ENCODE data around the gene AQP2.

Gene AQP2

DNA sequence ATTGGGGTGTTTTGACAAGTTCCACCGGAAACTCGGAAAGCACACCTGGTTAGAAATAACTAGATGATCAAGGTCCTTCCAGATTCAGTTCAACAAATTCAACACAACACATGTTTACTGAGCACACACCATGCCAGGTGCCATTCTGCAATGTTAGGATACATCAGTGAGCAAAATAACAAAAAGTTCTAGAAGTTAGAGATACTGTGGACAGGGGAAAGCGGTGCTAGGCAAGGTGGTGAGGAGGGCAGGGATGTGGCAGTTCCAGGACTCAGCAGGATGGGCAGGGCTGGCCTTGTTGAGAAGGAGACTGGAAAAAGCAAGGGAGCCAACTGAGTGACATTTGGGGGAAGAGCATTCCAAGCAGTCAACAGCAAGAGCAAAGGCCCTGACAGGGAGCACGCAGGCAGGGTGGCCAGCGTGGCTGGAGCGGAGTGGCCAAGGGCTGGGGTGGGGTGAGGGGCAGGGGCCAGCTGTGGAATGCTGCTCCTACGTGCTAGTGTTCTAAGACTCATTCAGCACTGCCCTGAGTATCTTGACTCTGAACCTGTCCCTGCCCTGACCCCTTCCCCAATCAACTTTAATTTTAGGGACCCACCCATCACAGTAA, 27.4 kb upstream of the AQP2 start:
- no peak for TF ChIP-seq KLF1 (tag by site-specific recombination; IDR thresholded peaks at IDR 0.05)
- TF ChIP-seq SCRT1 (tag by site-specific recombination; IDR thresholded peaks at IDR 0.05; ENCODE audit: borderline replicate concordance): no peak
- ChIA-PET CTCF (interaction anchor here (2.1 kb wide), 1 partner anchor 22 kb away, joined by 6 read pairs; no protein-coding TSS in a partner anchor), POLR2A (no interaction called here)
- Histone ChIP-seq H3K4me1 (ENCODE audit: control insufficient read depth, insufficient read depth, low read length) (no peaks in the 10 kb centered on the region), H3K36me3 (ENCODE audit: control insufficient read depth in 2 of 2, insufficient read depth in 1 of 2, low read length in 2 of 2) (no peaks in the 10 kb centered on the region), H3K4me3 (ENCODE audit: low read depth, low read length) (no peak overlapping the region), H3K9me3 (ENCODE audit: control insufficient read depth, insufficient read depth, low read depth, low read length) (no peaks in the 10 kb centered on the region), H3K27ac (ENCODE audit: extremely low read depth, low read depth, low read length) (no peak overlapping the region)

DNA sequence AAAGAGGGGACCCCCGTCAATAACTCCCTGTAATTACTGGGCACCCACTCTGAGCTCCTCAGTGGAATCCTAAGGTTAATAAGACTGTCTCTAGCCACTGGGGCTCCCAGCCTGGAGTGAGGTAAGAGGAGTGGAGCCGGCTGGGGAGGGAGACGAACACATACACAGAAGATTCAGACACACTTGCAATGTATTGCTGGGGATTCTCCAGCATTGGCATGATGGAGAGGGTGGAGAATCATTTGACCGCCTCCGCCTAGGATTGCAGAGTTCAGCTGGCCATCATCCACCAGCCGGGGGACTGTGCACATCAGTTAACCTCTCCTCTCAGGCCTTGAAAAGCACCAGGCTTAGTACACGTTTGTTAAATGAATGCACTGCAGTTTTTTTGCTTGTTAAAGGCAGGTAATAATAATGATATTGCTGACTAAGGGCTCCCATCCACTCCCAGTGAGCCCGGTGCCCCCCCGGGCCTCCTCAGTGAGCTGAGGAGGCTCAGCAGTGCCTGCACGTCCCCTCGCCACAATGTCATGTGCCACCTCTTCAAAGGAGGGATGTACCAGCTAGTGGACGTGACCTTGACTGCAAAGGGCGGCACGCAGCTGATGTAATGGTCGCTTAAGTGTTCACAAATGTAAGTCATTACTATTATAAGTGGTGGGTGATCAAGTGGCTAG, 26.5 kb upstream of the AQP2 start:
- Histone ChIP-seq H3K27ac (ENCODE audit: extremely low read depth, low read depth, low read length) (no peak overlapping the region), H3K4me3 (ENCODE audit: low read depth, low read length) (no peak overlapping the region), H3K36me3 (ENCODE audit: control insufficient read depth in 2 of 2, insufficient read depth in 1 of 2, low read length in 2 of 2) (no peaks in the 10 kb centered on the region), H3K4me1 (ENCODE audit: control insufficient read depth, insufficient read depth, low read length) (no peaks in the 10 kb centered on the region), H3K9me3 (ENCODE audit: control insufficient read depth, insufficient read depth, low read depth, low read length) (no peaks in the 10 kb centered on the region)
- CTCF ChIA-PET: interaction anchor here (1.6 to 2.1 kb wide), 2 partner anchors 22 to 43 kb away, joined by 6 read pairs; no protein-coding TSS in a partner anchor
- TF ChIP-seq GLI4 (tag by site-specific recombination; IDR thresholded peaks at IDR 0.05): no peak
- TF ChIP-seq HOXA7 (CRISPR knock-in tag; IDR thresholded peaks at IDR 0.05; ENCODE audit: borderline replicate concordance): no peak
- no peak for TF ChIP-seq KLF10 (tag by site-specific recombination; IDR thresholded peaks at IDR 0.05)
- no peak for TF ChIP-seq RBAK (tag by site-specific recombination; IDR thresholded peaks at IDR 0.05)
- no peak for TF ChIP-seq ZNF132 (tag by site-specific recombination; IDR thresholded peaks at IDR 0.05; ENCODE audit: borderline replicate concordance)
- TF ChIP-seq BCL11A (tag by site-specific recombination; IDR thresholded peaks at IDR 0.05; ENCODE audit: low read depth): no peak
- no peak for TF ChIP-seq ZNF157 (tag by site-specific recombination; IDR thresholded peaks at IDR 0.05)
- TF ChIP-seq, protein P1, sequence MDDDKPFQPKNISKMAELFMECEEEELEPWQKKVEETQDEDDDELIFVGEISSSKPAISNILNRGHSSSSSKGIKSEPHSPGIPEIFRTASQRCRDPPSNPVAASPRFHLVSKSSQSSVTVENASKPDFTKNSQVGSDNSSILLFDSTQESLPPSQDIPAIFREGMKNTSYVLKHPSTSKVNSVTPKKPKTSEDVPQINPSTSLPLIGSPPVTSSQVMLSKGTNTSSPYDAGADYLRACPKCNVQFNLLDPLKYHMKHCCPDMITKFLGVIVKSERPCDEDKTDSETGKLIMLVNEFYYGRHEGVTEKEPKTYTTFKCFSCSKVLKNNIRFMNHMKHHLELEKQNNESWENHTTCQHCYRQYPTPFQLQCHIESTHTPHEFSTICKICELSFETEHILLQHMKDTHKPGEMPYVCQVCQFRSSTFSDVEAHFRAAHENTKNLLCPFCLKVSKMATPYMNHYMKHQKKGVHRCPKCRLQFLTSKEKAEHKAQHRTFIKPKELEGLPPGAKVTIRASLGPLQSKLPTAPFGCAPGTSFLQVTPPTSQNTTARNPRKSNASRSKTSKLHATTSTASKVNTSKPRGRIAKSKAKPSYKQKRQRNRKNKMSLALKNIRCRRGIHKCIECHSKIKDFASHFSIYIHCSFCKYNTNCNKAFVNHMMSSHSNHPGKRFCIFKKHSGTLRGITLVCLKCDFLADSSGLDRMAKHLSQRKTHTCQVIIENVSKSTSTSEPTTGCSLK (tag by site-specific recombination; IDR thresholded peaks at IDR 0.05): no peak
- no peak for TF ChIP-seq ZFHX2 (tag by site-specific recombination; conservative IDR thresholded peaks at IDR 0.05)
- no peak for TF ChIP-seq ZNF558 (tag by site-specific recombination; IDR thresholded peaks at IDR 0.05)
- TF ChIP-seq, protein P2, sequence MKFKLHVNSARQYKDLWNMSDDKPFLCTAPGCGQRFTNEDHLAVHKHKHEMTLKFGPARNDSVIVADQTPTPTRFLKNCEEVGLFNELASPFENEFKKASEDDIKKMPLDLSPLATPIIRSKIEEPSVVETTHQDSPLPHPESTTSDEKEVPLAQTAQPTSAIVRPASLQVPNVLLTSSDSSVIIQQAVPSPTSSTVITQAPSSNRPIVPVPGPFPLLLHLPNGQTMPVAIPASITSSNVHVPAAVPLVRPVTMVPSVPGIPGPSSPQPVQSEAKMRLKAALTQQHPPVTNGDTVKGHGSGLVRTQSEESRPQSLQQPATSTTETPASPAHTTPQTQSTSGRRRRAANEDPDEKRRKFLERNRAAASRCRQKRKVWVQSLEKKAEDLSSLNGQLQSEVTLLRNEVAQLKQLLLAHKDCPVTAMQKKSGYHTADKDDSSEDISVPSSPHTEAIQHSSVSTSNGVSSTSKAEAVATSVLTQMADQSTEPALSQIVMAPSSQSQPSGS (tag by site-specific recombination; IDR thresholded peaks at IDR 0.05; ENCODE audit: low read depth): no peak
- TF ChIP-seq ZNF791 (tag by site-specific recombination; IDR thresholded peaks at IDR 0.05): no peak
- POLR2A ChIA-PET: no interaction called here

DNA sequence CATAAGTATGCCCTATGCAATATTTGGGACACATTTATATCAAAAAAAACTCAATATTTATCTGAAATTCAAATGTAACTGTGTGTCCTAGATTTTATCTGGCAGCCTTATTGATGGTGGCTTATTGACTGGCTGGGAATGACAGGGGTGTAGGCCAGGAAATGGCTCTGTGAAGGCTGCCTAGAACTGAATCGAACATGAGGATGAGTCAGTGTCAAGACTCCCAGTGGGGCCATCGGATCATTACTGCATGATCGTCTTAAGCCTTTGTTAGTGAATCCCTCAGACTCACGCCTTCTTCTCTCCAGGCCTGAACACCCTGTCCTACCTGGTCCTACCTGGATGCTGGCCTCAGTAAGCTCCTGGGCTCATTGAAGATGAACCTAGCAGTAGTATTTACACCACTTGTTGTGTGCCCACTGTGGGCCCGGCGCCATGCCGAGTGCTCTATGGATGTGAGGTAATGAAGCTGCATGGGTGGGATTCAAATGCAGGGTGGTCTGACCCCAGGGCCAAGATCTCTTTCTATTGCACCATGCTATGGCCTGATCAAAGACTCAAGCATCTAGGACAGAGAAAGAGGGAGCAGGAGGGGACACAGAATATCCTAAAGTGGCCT, 25.8 kb upstream of the AQP2 start:
- CTCF ChIA-PET: interaction anchor here (1.6 to 2.1 kb wide), 2 partner anchors 21 to 42 kb away, joined by 6 read pairs; no protein-coding TSS in a partner anchor
- H3K4me1 ChIP-seq (ENCODE audit: control insufficient read depth, insufficient read depth, low read length): no peaks in the 10 kb centered on the region
- H3K4me3 ChIP-seq (ENCODE audit: low read depth, low read length): no peak overlapping the region
- TF ChIP-seq, protein P3, sequence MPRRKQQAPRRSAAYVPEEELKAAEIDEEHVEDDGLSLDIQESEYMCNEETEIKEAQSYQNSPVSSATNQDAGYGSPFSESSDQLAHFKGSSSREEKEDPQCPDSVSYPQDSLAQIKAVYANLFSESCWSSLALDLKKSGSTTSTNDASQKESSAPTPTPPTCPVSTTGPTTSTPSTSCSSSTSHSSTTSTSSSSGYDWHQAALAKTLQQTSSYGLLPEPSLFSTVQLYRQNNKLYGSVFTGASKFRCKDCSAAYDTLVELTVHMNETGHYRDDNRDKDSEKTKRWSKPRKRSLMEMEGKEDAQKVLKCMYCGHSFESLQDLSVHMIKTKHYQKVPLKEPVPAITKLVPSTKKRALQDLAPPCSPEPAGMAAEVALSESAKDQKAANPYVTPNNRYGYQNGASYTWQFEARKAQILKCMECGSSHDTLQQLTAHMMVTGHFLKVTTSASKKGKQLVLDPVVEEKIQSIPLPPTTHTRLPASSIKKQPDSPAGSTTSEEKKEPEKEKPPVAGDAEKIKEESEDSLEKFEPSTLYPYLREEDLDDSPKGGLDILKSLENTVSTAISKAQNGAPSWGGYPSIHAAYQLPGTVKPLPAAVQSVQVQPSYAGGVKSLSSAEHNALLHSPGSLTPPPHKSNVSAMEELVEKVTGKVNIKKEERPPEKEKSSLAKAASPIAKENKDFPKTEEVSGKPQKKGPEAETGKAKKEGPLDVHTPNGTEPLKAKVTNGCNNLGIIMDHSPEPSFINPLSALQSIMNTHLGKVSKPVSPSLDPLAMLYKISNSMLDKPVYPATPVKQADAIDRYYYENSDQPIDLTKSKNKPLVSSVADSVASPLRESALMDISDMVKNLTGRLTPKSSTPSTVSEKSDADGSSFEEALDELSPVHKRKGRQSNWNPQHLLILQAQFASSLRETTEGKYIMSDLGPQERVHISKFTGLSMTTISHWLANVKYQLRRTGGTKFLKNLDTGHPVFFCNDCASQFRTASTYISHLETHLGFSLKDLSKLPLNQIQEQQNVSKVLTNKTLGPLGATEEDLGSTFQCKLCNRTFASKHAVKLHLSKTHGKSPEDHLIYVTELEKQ (tag by site-specific recombination; IDR thresholded peaks at IDR 0.05; ENCODE audit: borderline replicate concordance): no peak
- no peak for TF ChIP-seq ZNF404 (tag by site-specific recombination; IDR thresholded peaks at IDR 0.05)
- no peak for TF ChIP-seq ZNF174 (tag by site-specific recombination; IDR thresholded peaks at IDR 0.05)
- TF ChIP-seq, protein P4, sequence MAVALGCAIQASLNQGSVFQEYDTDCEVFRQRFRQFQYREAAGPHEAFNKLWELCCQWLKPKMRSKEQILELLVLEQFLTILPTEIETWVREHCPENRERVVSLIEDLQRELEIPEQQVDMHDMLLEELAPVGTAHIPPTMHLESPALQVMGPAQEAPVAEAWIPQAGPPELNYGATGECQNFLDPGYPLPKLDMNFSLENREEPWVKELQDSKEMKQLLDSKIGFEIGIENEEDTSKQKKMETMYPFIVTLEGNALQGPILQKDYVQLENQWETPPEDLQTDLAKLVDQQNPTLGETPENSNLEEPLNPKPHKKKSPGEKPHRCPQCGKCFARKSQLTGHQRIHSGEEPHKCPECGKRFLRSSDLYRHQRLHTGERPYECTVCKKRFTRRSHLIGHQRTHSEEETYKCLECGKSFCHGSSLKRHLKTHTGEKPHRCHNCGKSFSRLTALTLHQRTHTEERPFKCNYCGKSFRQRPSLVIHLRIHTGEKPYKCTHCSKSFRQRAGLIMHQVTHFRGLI (tag by site-specific recombination; IDR thresholded peaks at IDR 0.05): no peak
- TF ChIP-seq, protein P5, sequence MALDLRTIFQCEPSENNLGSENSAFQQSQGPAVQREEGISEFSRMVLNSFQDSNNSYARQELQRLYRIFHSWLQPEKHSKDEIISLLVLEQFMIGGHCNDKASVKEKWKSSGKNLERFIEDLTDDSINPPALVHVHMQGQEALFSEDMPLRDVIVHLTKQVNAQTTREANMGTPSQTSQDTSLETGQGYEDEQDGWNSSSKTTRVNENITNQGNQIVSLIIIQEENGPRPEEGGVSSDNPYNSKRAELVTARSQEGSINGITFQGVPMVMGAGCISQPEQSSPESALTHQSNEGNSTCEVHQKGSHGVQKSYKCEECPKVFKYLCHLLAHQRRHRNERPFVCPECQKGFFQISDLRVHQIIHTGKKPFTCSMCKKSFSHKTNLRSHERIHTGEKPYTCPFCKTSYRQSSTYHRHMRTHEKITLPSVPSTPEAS (tag by site-specific recombination; IDR thresholded peaks at IDR 0.05): no peak
- H3K27ac ChIP-seq (ENCODE audit: extremely low read depth, low read depth, low read length): no peak overlapping the region
- H3K36me3 ChIP-seq (ENCODE audit: control insufficient read depth in 2 of 2, insufficient read depth in 1 of 2, low read length in 2 of 2): no peaks in the 10 kb centered on the region
- POLR2A ChIA-PET: no interaction called here
- H3K9me3 ChIP-seq (ENCODE audit: control insufficient read depth, insufficient read depth, low read depth, low read length): no peaks in the 10 kb centered on the region
